ENCODE results near the gene CPSF6. TPM values are rescaled to one million over a fixed set of nuclear protein-coding genes. Genes with fewer than 3 reads are reported as not detected.
"Not testable (repeated sequence)": the region's sequence is repeated elsewhere in the genome, so short reads cannot be mapped to it uniquely, and the experiment has no call there.

The CPSF6 gene
- total RNA-seq, 4 donors from 2014 or later = 27.4 to 54.2 (median 32.3) TPM

GRCh38 chr12:69304284-69304683 lies 64.9 kb downstream of the CPSF6 start:
- TF ChIP-seq EP300 (IDR thresholded peaks at IDR 0.05) (no peak), POLR2AphosphoS5 (IDR thresholded peaks at IDR 0.05) (no peak), CTCF (IDR thresholded peaks at IDR 0.05) (no peak), POLR2A (IDR thresholded peaks at IDR 0.05) (no peak)
- Histone ChIP-seq H3K4me3 (no peak overlapping the region), H3K9me3 (no peaks in the 10 kb centered on the region), H3K4me1 (no peaks in the 10 kb centered on the region), H3K27ac (no peak overlapping the region), H3K36me3 (no peaks in the 10 kb centered on the region), H3K27me3 (no peaks in the 10 kb centered on the region)
- WGBS = 100% methylated on average over 1 of the region's 1 CpG
- DNase-seq (ENCODE audit: low spot score in 2 of 2) = no peak

- Histone ChIP-seq H3K36me3 (no peaks in the 10 kb centered on the region), H3K4me3 (no peak overlapping the region), H3K9me3 (peaks cover 4% of the 10 kb centered on the region), H3K4me1 (no peaks in the 10 kb centered on the region), H3K27ac (no peak overlapping the region), H3K27me3 (no peaks in the 10 kb centered on the region)
- TF ChIP-seq CTCF (IDR thresholded peaks at IDR 0.05) (no peak), POLR2AphosphoS5 (IDR thresholded peaks at IDR 0.05) (no peak), EP300 (IDR thresholded peaks at IDR 0.05) (no peak), POLR2A (IDR thresholded peaks at IDR 0.05) (no peak)
- DNase-seq (ENCODE audit: low spot score in 2 of 2) = no peak
- 77% methylated on average over 3 of the region's 3 CpGs for WGBS
Measured at GRCh38 chr12:69309461-69309860, 70.1 kb downstream of the CPSF6 start.

GRCh38 chr12:69313209-69313608 lies 73.8 kb downstream of the CPSF6 start:
- DNase-seq (ENCODE audit: low spot score in 2 of 2) = no peak
- H3K4me3 ChIP-seq = no peak overlapping the region
- H3K4me1 ChIP-seq = no peaks in the 10 kb centered on the region
- TF ChIP-seq CTCF (IDR thresholded peaks at IDR 0.05) (no peak), EP300 (IDR thresholded peaks at IDR 0.05) (no peak), POLR2A (IDR thresholded peaks at IDR 0.05) (no peak), POLR2AphosphoS5 (IDR thresholded peaks at IDR 0.05) (no peak)
- H3K27ac ChIP-seq = no peak overlapping the region
- no peaks in the 10 kb centered on the region for H3K36me3 ChIP-seq
- H3K9me3 ChIP-seq = peaks cover 8% of the 10 kb centered on the region
- no peaks in the 10 kb centered on the region for H3K27me3 ChIP-seq
- WGBS = 82% methylated on average over 3 of the region's 3 CpGs

GRCh38 chr12:69316784-69317183 lies 77.4 kb downstream of the CPSF6 start:
- H3K9me3 ChIP-seq = peaks cover 11% of the 10 kb centered on the region
- H3K4me3 ChIP-seq; H3K36me3 ChIP-seq; DNase-seq (ENCODE audit: low spot score in 2 of 2); H3K4me1 ChIP-seq; H3K27me3 ChIP-seq; H3K27ac ChIP-seq: not testable (repeated sequence)

- H3K27ac ChIP-seq; H3K27me3 ChIP-seq; H3K4me1 ChIP-seq; H3K4me3 ChIP-seq; H3K36me3 ChIP-seq; DNase-seq (ENCODE audit: low spot score in 2 of 2): not testable (repeated sequence)
- H3K9me3 ChIP-seq = peaks cover 11% of the 10 kb centered on the region
- 79% methylated on average over 2 of the region's 2 CpGs for WGBS
Measured at GRCh38 chr12:69317233-69317632, 77.9 kb downstream of the CPSF6 start.

GRCh38 chr12:69318225-69318624 lies 78.9 kb downstream of the CPSF6 start:
- no peaks in the 10 kb centered on the region for H3K4me1 ChIP-seq
- H3K27me3 ChIP-seq = no peaks in the 10 kb centered on the region
- no peak for DNase-seq (ENCODE audit: low spot score in 2 of 2)
- H3K36me3 ChIP-seq = no peaks in the 10 kb centered on the region
- WGBS = 91% methylated on average over 2 of the region's 2 CpGs
- TF ChIP-seq EP300 (IDR thresholded peaks at IDR 0.05) = no peak
- TF ChIP-seq CTCF (IDR thresholded peaks at IDR 0.05) = no peak
- no peak for TF ChIP-seq POLR2AphosphoS5 (IDR thresholded peaks at IDR 0.05)
- TF ChIP-seq POLR2A (IDR thresholded peaks at IDR 0.05) = no peak
- peaks cover 11% of the 10 kb centered on the region for H3K9me3 ChIP-seq
- H3K4me3 ChIP-seq = no peak overlapping the region
- H3K27ac ChIP-seq = no peak overlapping the region
